HEK293T (cell line): ENCODE data around the gene NUDT5.

Experiments
- CTBP1 ChIP-seq: fragments of 450-650 bp; IDR thresholded peaks from 2 replicates; pipeline ENCODE4 v1.6.1; 2016; ENCODE audit warnings: borderline replicate concordance
- ELF4 ChIP-seq: fragments of 450-650 bp; IDR thresholded peaks from 2 replicates; pipeline ENCODE4 v1.6.1; 2017; ENCODE audit warnings: antibody characterized with exemption
- FOXA1 ChIP-seq: fragments of 450-650 bp; IDR thresholded peaks from 2 replicates; pipeline ENCODE4 v1.6.1; 2016; ENCODE audit warnings: mild to moderate bottlenecking
- SP1 ChIP-seq: fragments of 450-650 bp; IDR thresholded peaks from 2 replicates; pipeline ENCODE4 v1.6.1; 2017
- SUZ12 ChIP-seq: fragments of 450-650 bp; IDR thresholded peaks from 2 replicates; pipeline ENCODE4 v1.6.1; 2016; ENCODE audit warnings: mild to moderate bottlenecking

GRCh38 chr10:12135631-12136030 lies 60.1 kb downstream of the NUDT5 start:
- TF ChIP-seq SP1 = no peak
- no peak for TF ChIP-seq ELF4
- TF ChIP-seq CTBP1 = no peak
- no peak for TF ChIP-seq SUZ12
- no peak for TF ChIP-seq FOXA1
